Uterus (tissue), 4 donors: ENCODE results near the gene CASKIN2. TPM values are rescaled to one million over a fixed set of nuclear protein-coding genes. Genes with fewer than 3 reads are reported as not detected.

Source experiments
- DNase-seq, 2 donors: peaks; one replicate each; pipeline ENCODE4 v3.0.0-alpha.2; 2019 to 2020
- H3K27ac ChIP-seq, 2 donors: fragments of 200-600 bp; sonication (generic); 1 replicate in 1 of 2; 2 replicates in 1 of 2; pipeline ENCODE4 v1.5.1; 2016 to 2018
- H3K27me3 ChIP-seq, 2 donors: fragments of 200-600 bp; sonication (generic); one replicate each; pipeline ENCODE4 v1.5.1; 2018 to 2019; ENCODE audit warnings: control low read depth in 1 of 2
- H3K36me3 ChIP-seq, 2 donors: fragments of 200-600 bp; sonication (generic); one replicate each; pipeline ENCODE4 v1.5.1; 2019; ENCODE audit warnings: control low read depth in 1 of 2
- H3K4me1 ChIP-seq, 2 donors: fragments of 200-600 bp; sonication (generic); one replicate each; pipeline ENCODE4 v1.5.1; 2018 to 2019; ENCODE audit warnings: control low read depth in 1 of 2
- H3K4me3 ChIP-seq, 2 donors: fragments of 200-600 bp; sonication (generic); 1 replicate in 1 of 2; 2 replicates in 1 of 2; pipeline ENCODE4 v1.5.1; 2018 to 2019; ENCODE audit warnings: mild to moderate bottlenecking in 1 of 2
- H3K9me3 ChIP-seq, 2 donors: fragments of 200-600 bp; sonication (generic); one replicate each; pipeline ENCODE4 v1.5.1; 2019; ENCODE audit warnings: control low read depth in 1 of 2
- CTCF ChIP-seq, 4 experiments: fragments of 200-600 bp in 2 of 4; fragments of 450-650 bp in 2 of 4; sonication (generic) in 2 of 4; IDR thresholded peaks; one replicate each; pipeline ENCODE4 v1.5.1; 2016 to 2019; ENCODE audit warnings: antibody characterized with exemption in 4 of 4, mild to moderate bottlenecking in 2 of 4, moderate library complexity in 1 of 4
- POLR2A ChIP-seq, 2 donors: fragments of 450-650 bp; IDR thresholded peaks; one replicate each; pipeline ENCODE4 v1.6.1; 2016; ENCODE audit warnings: antibody characterized with exemption in 2 of 2, mild to moderate bottlenecking in 1 of 2, moderate library complexity in 1 of 2
- intact Hi-C: fragments of 100-400 bp; cut with DNase I; formaldehyde crosslinking; loops from one replicate; pipeline ENCODE4 v1.15.1; 2023; ENCODE audit warnings: low total_unique reads
- total RNA-seq, 4 donors: library from RNA; depleted of rRNA in 3 of 4; stranded (reverse); fragments of >200 nt in 3 of 4; gene quantifications; one replicate each; pipeline versions ENCODE4 v1.1.0 to v1.2.4, GENCODE V29; 2014 to 2023
- donor health status: DM: yes; HTN: yes; CAD: no.

Gene CASKIN2
- total RNA-seq, 4 donors from 2014 or later: 7.4 to 122 (median 15.5) TPM

DNA sequence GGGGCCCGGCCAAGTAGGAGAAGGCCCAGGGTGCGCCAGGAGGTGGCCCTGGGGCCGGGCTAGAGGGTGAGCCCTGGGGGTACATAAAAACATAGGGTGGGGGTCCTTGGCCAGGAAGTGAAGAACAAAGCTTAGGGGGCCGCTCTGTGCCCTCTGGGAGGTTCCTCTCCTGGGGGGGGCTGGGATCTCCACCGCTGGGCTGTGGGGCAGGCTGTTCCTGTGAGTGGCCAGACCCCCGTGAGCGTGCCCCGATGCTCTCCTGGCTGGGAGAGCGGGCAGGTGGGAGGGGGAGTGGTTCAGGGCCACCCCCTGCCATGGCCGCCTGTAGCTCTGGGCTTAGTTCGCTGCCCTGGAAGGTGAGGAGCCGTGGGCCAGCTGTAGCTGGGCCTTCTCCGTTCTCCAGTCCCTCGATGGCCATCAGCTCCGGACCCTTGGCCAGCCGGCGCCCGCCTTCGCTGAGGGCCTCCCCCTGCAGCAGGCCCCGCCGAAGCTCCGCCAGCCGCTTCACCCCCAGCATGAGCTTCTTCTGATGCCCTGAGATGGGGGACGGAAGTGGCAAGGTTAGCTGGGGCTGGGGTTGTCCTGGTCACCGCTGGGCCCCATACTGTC, 12.5 kb downstream of the CASKIN2 start:
- H3K36me3 ChIP-seq: no peaks in the 10 kb centered on the region
- intact Hi-C loops: no loop called here
- H3K4me3 ChIP-seq: no peak overlapping the region
- no peaks in the 10 kb centered on the region for H3K9me3 ChIP-seq
- TF ChIP-seq CTCF (IDR thresholded peaks at IDR 0.05) (no peak), POLR2A (IDR thresholded peaks at IDR 0.05) (no peak)
- no peak for DNase-seq
- no peaks in the 10 kb centered on the region for H3K27me3 ChIP-seq
- no peak overlapping the region for H3K27ac ChIP-seq
- no peaks in the 10 kb centered on the region for H3K4me1 ChIP-seq

GRCh38 chr17:75502072-75502720, 13.1 kb downstream of the CASKIN2 start:
- H3K9me3 ChIP-seq: no peaks in the 10 kb centered on the region
- H3K4me1 ChIP-seq: no peaks in the 10 kb centered on the region
- no peaks in the 10 kb centered on the region for H3K27me3 ChIP-seq
- DNase-seq: no peak
- H3K36me3 ChIP-seq: no peaks in the 10 kb centered on the region
- intact Hi-C loops: no loop called here
- TF ChIP-seq POLR2A (IDR thresholded peaks at IDR 0.05) (no peak), CTCF (IDR thresholded peaks at IDR 0.05) (no peak)
- peak overlapping the region; percentile 28 to 36 for H3K27ac ChIP-seq
- H3K4me3 ChIP-seq: no peak overlapping the region

GRCh38 chr17:75501378-75502071, 13.8 kb downstream of the CASKIN2 start:
- no peaks in the 10 kb centered on the region for H3K36me3 ChIP-seq
- H3K9me3 ChIP-seq: no peaks in the 10 kb centered on the region
- peak overlapping the region; percentile 28 to 36 for H3K27ac ChIP-seq
- TF ChIP-seq POLR2A (IDR thresholded peaks at IDR 0.05) (no peak), CTCF (IDR thresholded peaks at IDR 0.05) (no peak)
- DNase-seq: no peak
- H3K4me1 ChIP-seq: no peaks in the 10 kb centered on the region
- H3K27me3 ChIP-seq: no peaks in the 10 kb centered on the region
- no peak overlapping the region for H3K4me3 ChIP-seq
- intact Hi-C loops: no loop called here

- peak overlapping the region; percentile 62 to 71 for H3K27ac ChIP-seq
- no peaks in the 10 kb centered on the region for H3K4me1 ChIP-seq
- H3K36me3 ChIP-seq: no peaks in the 10 kb centered on the region
- intact Hi-C loops: no loop called here
- no peaks in the 10 kb centered on the region for H3K27me3 ChIP-seq
- no peak for DNase-seq
- no peak for TF ChIP-seq CTCF (IDR thresholded peaks at IDR 0.05)
- TF ChIP-seq POLR2A (IDR thresholded peaks at IDR 0.05): no peak
- no peaks in the 10 kb centered on the region for H3K9me3 ChIP-seq
- no peak overlapping the region for H3K4me3 ChIP-seq
These were observed 14.7 kb downstream of the CASKIN2 start for GRCh38 chr17:75500419-75501216.
